B cell (primary cell): ENCODE data around the gene PSMC6. TPM values are rescaled to one million over a fixed set of nuclear protein-coding genes. Genes with fewer than 3 reads are reported as not detected.

Source experiments
- ATAC-seq: fragments of 200-7000 bp; cut with Tn5 transposase; one replicate; pipeline ENCODE4 v1.10.0; 2021; ENCODE audit warnings: low read depth, mild to moderate bottlenecking, moderate number of reproducible peaks, moderate library complexity
- CTCF ChIA-PET: fragments of 350-600 bp; sonication (Branson Sonifier 250); formaldehyde crosslinking; loops from one replicate; lab custom pipeline; 2021; ENCODE audit warnings: antibody characterized with exemption, inconsistent platforms; lab: Charles Lee
- POLR2A ChIA-PET: fragments of 350-600 bp; sonication (Branson Sonifier 250); formaldehyde crosslinking; loops from one replicate; lab custom pipeline; 2021; ENCODE audit warnings: antibody characterized with exemption; lab: Charles Lee
- DNase-seq: peaks from one replicate; pipeline ENCODE4 v3.0.0; 2013
- H2AFZ ChIP-seq: 2 replicates; pipeline ENCODE4 v1.6.1; 2012; ENCODE audit warnings: mild to moderate bottlenecking, low read depth, low read length; ENCODE audit not compliant: insufficient read depth, poor library complexity, severe bottlenecking
- H3K27ac ChIP-seq, 2 donors: 1 replicate in 1 of 2; 2 replicates in 1 of 2; pipeline ENCODE4 v1.5.1; 2012 to 2013; ENCODE audit warnings: low read length in 2 of 2, mild to moderate bottlenecking in 2 of 2, moderate library complexity in 1 of 2
- H3K27me3 ChIP-seq, 4 experiments: fragments of 200-600 bp in 1 of 4; sonication (generic) in 1 of 4; replicated peaks in 1 of 4; 1 replicate in 2 of 4; 2 replicates in 2 of 4; pipeline versions ENCODE4 v1.6.1 to v1.7.0; 2013 to 2016; ENCODE audit warnings: low read length in 3 of 4, mild to moderate bottlenecking in 2 of 4, mixed read lengths in 1 of 4, moderate library complexity in 1 of 4; ENCODE audit not compliant: insufficient read depth in 4 of 4, control insufficient read depth in 3 of 4; ENCODE audit errors: control extremely low read depth in 1 of 4
- H3K36me3 ChIP-seq, 2 experiments: replicated peaks in 1 of 2; 1 replicate in 1 of 2; 2 replicates in 1 of 2; pipeline versions ENCODE4 v1.6.1 to v1.7.1; 2013; ENCODE audit warnings: low read length in 1 of 2; ENCODE audit not compliant: insufficient read depth in 2 of 2, control insufficient read depth in 1 of 2; ENCODE audit errors: control extremely low read depth in 1 of 2, extremely low read depth in 1 of 2
- H3K4me1 ChIP-seq, 2 donors: fragments of 200-600 bp in 1 of 2; sonication (generic) in 1 of 2; 1 replicate in 1 of 2; 2 replicates in 1 of 2; pipeline versions ENCODE4 v1.5.1 to v1.6.1; 2013 to 2017; ENCODE audit warnings: low read length in 2 of 2; ENCODE audit not compliant: control insufficient read depth in 2 of 2, insufficient read depth in 2 of 2
- H3K4me2 ChIP-seq: replicated peaks from 2 replicates; pipeline ENCODE3; 2012; ENCODE audit warnings: mild to moderate bottlenecking, low read depth, low read length; ENCODE audit not compliant: poor library complexity, severe bottlenecking
- H3K4me3 ChIP-seq, 5 experiments: fragments of 200-600 bp in 1 of 5; sonication (generic) in 1 of 5; 1 replicate in 3 of 5; 2 replicates in 2 of 5; pipeline versions ENCODE4 v1.5.1 to v1.7.0; 2011 to 2016; ENCODE audit warnings: low read length in 4 of 5, mild to moderate bottlenecking in 4 of 5, low read depth in 2 of 5, control low read depth in 1 of 5, moderate library complexity in 1 of 5; ENCODE audit not compliant: insufficient read depth in 1 of 5; ENCODE audit errors: control extremely low read depth in 1 of 5, extremely low read depth in 1 of 5
- H3K79me2 ChIP-seq: fragments of 200-600 bp; sonication (generic); one replicate; pipeline ENCODE4 v1.6.0; 2016; ENCODE audit warnings: low read length; ENCODE audit not compliant: control insufficient read depth, insufficient read depth
- H3K9ac ChIP-seq: fragments of 200-600 bp; sonication (generic); 2 replicates; pipeline ENCODE4 v1.6.1; 2017; ENCODE audit warnings: mild to moderate bottlenecking, low read length, moderate library complexity
- H3K9me3 ChIP-seq, 3 donors: one replicate each; pipeline versions ENCODE4 v1.6.1 to v1.7.1; 2013; ENCODE audit warnings: low read length in 2 of 3; ENCODE audit not compliant: control insufficient read depth in 2 of 3, insufficient read depth in 1 of 3; ENCODE audit errors: control extremely low read depth in 1 of 3
- H4K20me1 ChIP-seq: 2 replicates; pipeline ENCODE4 v1.6.0; 2012; ENCODE audit warnings: mild to moderate bottlenecking, low read length; ENCODE audit not compliant: insufficient read depth, control insufficient read depth, poor library complexity, severe bottlenecking
- H3K27ac Mint-ChIP-seq: one replicate; pipeline ENCODE4 v1.8.0; 2021; ENCODE audit warnings: mixed read lengths
- H3K27me3 Mint-ChIP-seq: one replicate; pipeline ENCODE4 v1.8.0; 2021; ENCODE audit warnings: mixed read lengths
- H3K4me1 Mint-ChIP-seq: one replicate; pipeline ENCODE4 v1.8.0; 2021; ENCODE audit warnings: mixed read lengths
- H3K4me3 Mint-ChIP-seq: one replicate; pipeline ENCODE4 v1.8.0; 2021; ENCODE audit warnings: mixed read lengths
- H3K9me3 Mint-ChIP-seq: one replicate; pipeline ENCODE4 v1.8.0; 2022; ENCODE audit warnings: mixed read lengths; ENCODE audit not compliant: insufficient read depth
- CTCF ChIP-seq: fragments of 200-600 bp; IDR thresholded peaks from one replicate; pipeline ENCODE4 v1.8.0; 2022; ENCODE audit warnings: antibody characterized with exemption, mild to moderate bottlenecking
- EZH2 ChIP-seq: IDR thresholded peaks from 2 replicates; pipeline ENCODE4 v1.6.1; 2012; ENCODE audit warnings: borderline replicate concordance, low read depth, mild to moderate bottlenecking, moderate library complexity, low read length; ENCODE audit not compliant: insufficient read depth, poor library complexity, severe bottlenecking
- WGBS: methylation state at CpG from one replicate; pipeline ENCODE4 v1.1.5; 2013; ENCODE audit warnings: missing lambda C conversion rate; ENCODE audit not compliant: insufficient coverage; 5-methylcytosine and 5-hydroxymethylcytosine counted together
- intact Hi-C: fragments of 100-400 bp; cut with micrococcal nuclease; formaldehyde crosslinking; loops from one replicate; pipeline ENCODE4 v1.10.0; 2022
- polyA plus RNA-seq: library from polyadenylated mRNA; depleted of rRNA; stranded (reverse); fragments of >200 nt; gene quantifications from 2 replicates; pipeline ENCODE4 v1.2.3, GENCODE V29; 2012
- total RNA-seq, 2 donors: library from RNA; stranded (reverse); fragments of 120-200 nt in 1 of 2; gene quantifications; 1 replicate in 1 of 2; 2 replicates in 1 of 2; pipeline versions ENCODE4 v1.2.3 to v1.2.4, GENCODE V29; 2013 to 2022

PSMC6 gene
- total and polyA plus RNA-seq, 2 donors (not counting 1 experiment from before 2014, with no cell fraction given), result 35.6 to 75.3 TPM

- H3K9me3 ChIP-seq, result no peaks in the 10 kb centered on the region
- no peaks in the 10 kb centered on the region for H3K27me3 ChIP-seq
- ATAC-seq (peak; percentile 96), DNase-seq (peak; percentile 98)
- H3K4me1 Mint-ChIP-seq, result peaks cover 41% of the 10 kb centered on the region
- H3K4me1 ChIP-seq, result peaks cover 14 to 16% of the 10 kb centered on the region in 2 donors
- WGBS, result under 1% methylated on average over 56 of the region's 72 CpGs
- CTCF ChIA-PET, result interaction anchor here (1.5 to 2.2 kb wide), 2 partner anchors 12 to 13 kb away, joined by 5 to 17 read pairs; no protein-coding TSS in a partner anchor
- H3K9me3 Mint-ChIP-seq, result no peaks in the 10 kb centered on the region
- H3K4me3 Mint-ChIP-seq, result peak within 1 kb of the TSS; percentile 93
- peak within 1 kb of the TSS; percentile 93 for H3K27ac Mint-ChIP-seq
- no peaks in the 10 kb centered on the region for H4K20me1 ChIP-seq
- peaks cover 70% of the 10 kb centered on the region for H3K79me2 ChIP-seq
- H3K9ac ChIP-seq, result peak within 1 kb of the TSS; percentile 86
- H2AFZ ChIP-seq, result peak within 1 kb of the TSS; percentile 98
- H3K27ac ChIP-seq, result peak within 1 kb of the TSS; percentile 73 to 87
- H3K36me3 ChIP-seq, result peaks cover 3 to 27% of the 10 kb centered on the region in 2 experiments
- H3K27me3 Mint-ChIP-seq, result no peaks in the 10 kb centered on the region
- intact Hi-C loops, result loop anchor here (1.0 to 5.0 kb wide), 8 partner anchors 12 to 1635 kb away; partner anchors contain the start of genes ERO1A, GNPNAT1, GPR137C and PSMC6
- H3K4me2 ChIP-seq, result peak within 1 kb of the TSS; percentile 85
- peak within 1 kb of the TSS; percentile 75 to 99 (median 84) for H3K4me3 ChIP-seq
- POLR2A ChIA-PET, result interaction anchor here (0.9 to 1.4 kb wide), 4 partner anchors 12 to 61 kb away, joined by 3 to 7 read pairs (median 3); no protein-coding TSS in a partner anchor
- no peak for TF ChIP-seq CTCF
- TF ChIP-seq EZH2, result no peak
Observed at GRCh38 chr14:52729925-52730708, 23.1 kb downstream of the PSMC6 start, which contains the start of gene STYX. Gene STYX (plus strand): TSS chr14:52730166. CDS start chr14:52730475, 309 bp downstream.
